Measurements from ENCODE around the gene VWF. TPM values are rescaled to one million over a fixed set of nuclear protein-coding genes. Genes with fewer than 3 reads are reported as not detected.

Gene VWF
- total RNA-seq, 4 donors from 2014 or later = 21.1 to 92.5 (median 49.7) TPM

- Histone ChIP-seq H3K9me3 (no peaks in the 10 kb centered on the region), H3K4me3 (no peak overlapping the region), H3K4me1 (no peaks in the 10 kb centered on the region), H3K36me3 (no peaks in the 10 kb centered on the region), H3K27me3 (peaks cover 0 to 40% (median 0%) of the 10 kb centered on the region in 4 donors), H3K27ac (no peak overlapping the region)
- intact Hi-C loops (cut with DNase I) = no loop called here
- no peak for DNase-seq
- no peak for TF ChIP-seq POLR2A (IDR thresholded peaks at IDR 0.05)
- TF ChIP-seq, protein P1, sequence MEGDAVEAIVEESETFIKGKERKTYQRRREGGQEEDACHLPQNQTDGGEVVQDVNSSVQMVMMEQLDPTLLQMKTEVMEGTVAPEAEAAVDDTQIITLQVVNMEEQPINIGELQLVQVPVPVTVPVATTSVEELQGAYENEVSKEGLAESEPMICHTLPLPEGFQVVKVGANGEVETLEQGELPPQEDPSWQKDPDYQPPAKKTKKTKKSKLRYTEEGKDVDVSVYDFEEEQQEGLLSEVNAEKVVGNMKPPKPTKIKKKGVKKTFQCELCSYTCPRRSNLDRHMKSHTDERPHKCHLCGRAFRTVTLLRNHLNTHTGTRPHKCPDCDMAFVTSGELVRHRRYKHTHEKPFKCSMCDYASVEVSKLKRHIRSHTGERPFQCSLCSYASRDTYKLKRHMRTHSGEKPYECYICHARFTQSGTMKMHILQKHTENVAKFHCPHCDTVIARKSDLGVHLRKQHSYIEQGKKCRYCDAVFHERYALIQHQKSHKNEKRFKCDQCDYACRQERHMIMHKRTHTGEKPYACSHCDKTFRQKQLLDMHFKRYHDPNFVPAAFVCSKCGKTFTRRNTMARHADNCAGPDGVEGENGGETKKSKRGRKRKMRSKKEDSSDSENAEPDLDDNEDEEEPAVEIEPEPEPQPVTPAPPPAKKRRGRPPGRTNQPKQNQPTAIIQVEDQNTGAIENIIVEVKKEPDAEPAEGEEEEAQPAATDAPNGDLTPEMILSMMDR (IDR thresholded peaks at IDR 0.05) = no peak
- 78 to 81% methylated on average over 3 to 6 of the region's 7 CpGs for WGBS, 2 donors
Observed at GRCh38 chr12:5910790-5911548, 213.5 kb downstream of the VWF start.

DNA sequence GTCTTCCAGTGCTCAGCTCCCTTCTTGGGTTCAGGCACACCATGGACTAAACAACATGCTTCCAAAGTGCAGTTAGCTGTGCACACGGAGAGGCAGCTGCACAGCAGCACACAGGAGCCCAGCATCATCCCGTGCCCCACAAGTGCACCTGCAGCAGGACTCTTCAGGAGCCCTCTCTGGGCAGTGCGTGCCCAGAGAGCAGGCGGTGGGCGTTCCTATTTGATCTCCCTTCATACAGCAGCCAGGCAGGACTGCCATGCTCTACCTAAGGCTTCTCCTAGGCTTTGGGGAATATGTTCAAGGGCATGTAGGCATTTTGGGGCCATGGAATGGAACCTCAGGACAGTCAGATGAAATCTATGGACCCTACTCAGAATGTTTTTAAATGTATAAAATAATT, 214.9 kb downstream of the VWF start:
- intact Hi-C loops (cut with DNase I) = no loop called here
- H3K9me3 ChIP-seq = no peaks in the 10 kb centered on the region
- DNase-seq = no peak
- no peak overlapping the region for H3K27ac ChIP-seq
- WGBS, 2 donors = 76 to 80% methylated on average over 1 to 4 of the region's 5 CpGs
- peaks cover 0 to 44% (median 0%) of the 10 kb centered on the region in 4 donors for H3K27me3 ChIP-seq
- no peaks in the 10 kb centered on the region for H3K4me1 ChIP-seq
- H3K36me3 ChIP-seq = no peaks in the 10 kb centered on the region
- no peak overlapping the region for H3K4me3 ChIP-seq
- TF ChIP-seq POLR2A (IDR thresholded peaks at IDR 0.05) = no peak
- TF ChIP-seq, protein P1 (IDR thresholded peaks at IDR 0.05) = no peak

GRCh38 chr12:5908251-5908650, 216.2 kb downstream of the VWF start:
- Histone ChIP-seq H3K36me3 (no peaks in the 10 kb centered on the region), H3K27me3 (peaks cover 0 to 42% (median 0%) of the 10 kb centered on the region in 4 donors), H3K4me1 (no peaks in the 10 kb centered on the region), H3K4me3 (no peak overlapping the region), H3K27ac (no peak overlapping the region), H3K9me3 (no peaks in the 10 kb centered on the region)
- no peak for DNase-seq
- intact Hi-C loops (cut with DNase I) = no loop called here
- WGBS, 2 donors = 70 to 88% methylated on average over 4 to 6 of the region's 7 CpGs
- TF ChIP-seq, protein P1 (IDR thresholded peaks at IDR 0.05) = no peak
- TF ChIP-seq POLR2A (IDR thresholded peaks at IDR 0.05) = no peak

GRCh38 chr12:5907807-5908206, 216.7 kb downstream of the VWF start:
- no peak for DNase-seq
- Histone ChIP-seq H3K36me3 (no peaks in the 10 kb centered on the region), H3K4me3 (no peak overlapping the region), H3K9me3 (no peaks in the 10 kb centered on the region), H3K27ac (no peak overlapping the region), H3K4me1 (no peaks in the 10 kb centered on the region), H3K27me3 (peaks cover 0 to 38% (median 0%) of the 10 kb centered on the region in 4 donors)
- intact Hi-C loops (cut with DNase I) = no loop called here
- WGBS, 2 donors = 45 to 61% methylated on average over 3 to 4 of the region's 10 CpGs
- TF ChIP-seq POLR2A (IDR thresholded peaks at IDR 0.05) = no peak
- TF ChIP-seq, protein P1 (IDR thresholded peaks at IDR 0.05) = no peak

DNA sequence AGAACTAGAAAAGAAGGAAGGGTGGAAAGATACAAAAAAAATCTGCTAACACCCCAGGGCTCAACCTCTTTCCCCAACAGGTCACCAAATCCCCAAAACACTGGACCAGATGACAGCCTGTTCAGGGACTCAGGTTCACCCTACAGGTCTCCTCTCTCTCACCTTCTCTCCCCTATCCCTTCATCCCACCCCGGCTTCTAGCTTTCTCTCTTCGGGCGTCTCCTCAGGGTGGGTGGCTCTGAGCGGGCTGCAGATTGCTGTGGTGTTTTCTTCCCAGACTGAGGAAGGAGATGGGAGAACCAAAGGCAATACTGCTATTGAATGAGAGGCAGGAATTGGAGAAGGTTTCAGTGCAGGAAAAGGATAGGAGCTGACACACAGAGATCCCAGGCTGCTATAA, 218.7 kb downstream of the VWF start:
- no peak overlapping the region for H3K27ac ChIP-seq
- H3K9me3 ChIP-seq = no peaks in the 10 kb centered on the region
- no peaks in the 10 kb centered on the region for H3K36me3 ChIP-seq
- intact Hi-C loops (cut with DNase I) = no loop called here
- no peak for DNase-seq
- no peak overlapping the region for H3K4me3 ChIP-seq
- TF ChIP-seq POLR2A (IDR thresholded peaks at IDR 0.05) = no peak
- TF ChIP-seq, protein P1 (IDR thresholded peaks at IDR 0.05) = no peak
- H3K4me1 ChIP-seq = no peaks in the 10 kb centered on the region
- peaks cover 0 to 26% (median 0%) of the 10 kb centered on the region in 4 donors for H3K27me3 ChIP-seq
- WGBS, 2 donors = 84 to 86% methylated on average over 4 of the region's 4 CpGs
